Neural crest cell (in vitro differentiated cells): Measurements from ENCODE around the gene AFF4. TPM values are rescaled to one million over a fixed set of nuclear protein-coding genes. Genes with fewer than 3 reads are reported as not detected.

Experiments used
- DNase-seq: peaks from one replicate; pipeline ENCODE4 v3.0.0; 2021; ENCODE audit warnings: low read depth, mixed read lengths, low spot score
- H3K27ac Mint-ChIP-seq: one replicate; pipeline ENCODE4 v1.8.0; 2021; ENCODE audit warnings: mild to moderate bottlenecking, mixed read lengths; ENCODE audit not compliant: unreplicated experiment
- H3K27me3 Mint-ChIP-seq: 2 replicates; pipeline ENCODE4 v1.8.0; 2021; ENCODE audit warnings: low read depth, mild to moderate bottlenecking, mixed read lengths
- H3K36me3 Mint-ChIP-seq: 2 replicates; pipeline ENCODE4 v1.8.0; 2021; ENCODE audit warnings: low read depth, mild to moderate bottlenecking, mixed read lengths
- H3K4me1 Mint-ChIP-seq: 2 replicates; pipeline ENCODE4 v1.8.0; 2021; ENCODE audit warnings: mixed read lengths
- H3K4me3 Mint-ChIP-seq: one replicate; pipeline ENCODE4 v1.8.0; 2021; ENCODE audit warnings: mild to moderate bottlenecking, mixed read lengths
- H3K9me3 Mint-ChIP-seq: 2 replicates; pipeline ENCODE4 v1.8.0; 2021; ENCODE audit warnings: mixed read lengths
- total RNA-seq: library from RNA; stranded (reverse); gene quantifications from 2 replicates; pipeline ENCODE4 v1.2.1, GENCODE V29; 2021
- TF ChIP-seq, protein P1 (sequence below): fragments of 200-600 bp; sonication (generic); conservative IDR thresholded peaks from 2 replicates; pipeline ENCODE4 v1.5.0; 2021; ENCODE audit warnings: antibody characterized with exemption, mild to moderate bottlenecking

AFF4 gene
- total RNA-seq, 1 donor from 2014 or later = 64.7 TPM

DNA sequence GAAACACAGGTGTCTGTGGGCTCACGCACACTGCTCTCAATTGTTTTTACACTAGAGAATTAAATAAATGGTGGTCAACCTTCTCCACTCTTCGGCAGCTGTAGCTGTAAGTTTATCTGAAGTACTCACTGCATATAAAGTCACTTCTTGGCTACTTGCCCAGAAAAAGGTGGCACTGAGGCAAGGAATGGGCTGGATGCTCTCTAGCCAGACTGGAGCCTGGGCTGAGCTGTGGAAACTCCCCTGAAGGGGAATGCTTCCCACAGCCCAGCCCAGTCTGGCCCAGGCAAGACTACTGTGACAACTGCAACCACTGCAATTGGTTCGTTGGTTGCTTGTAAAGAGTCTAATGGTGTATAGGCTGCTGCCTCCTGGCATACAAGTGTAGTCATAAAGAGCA is 85.5 kb downstream of the AFF4 start:
- Mint-ChIP-seq H3K27ac (no peak overlapping the region), H3K36me3 (peaks cover 8% of the 10 kb centered on the region), H3K4me1 (no peaks in the 10 kb centered on the region), H3K4me3 (no peak overlapping the region), H3K9me3 (no peaks in the 10 kb centered on the region), H3K27me3 (no peaks in the 10 kb centered on the region)
- TF ChIP-seq, protein P1, sequence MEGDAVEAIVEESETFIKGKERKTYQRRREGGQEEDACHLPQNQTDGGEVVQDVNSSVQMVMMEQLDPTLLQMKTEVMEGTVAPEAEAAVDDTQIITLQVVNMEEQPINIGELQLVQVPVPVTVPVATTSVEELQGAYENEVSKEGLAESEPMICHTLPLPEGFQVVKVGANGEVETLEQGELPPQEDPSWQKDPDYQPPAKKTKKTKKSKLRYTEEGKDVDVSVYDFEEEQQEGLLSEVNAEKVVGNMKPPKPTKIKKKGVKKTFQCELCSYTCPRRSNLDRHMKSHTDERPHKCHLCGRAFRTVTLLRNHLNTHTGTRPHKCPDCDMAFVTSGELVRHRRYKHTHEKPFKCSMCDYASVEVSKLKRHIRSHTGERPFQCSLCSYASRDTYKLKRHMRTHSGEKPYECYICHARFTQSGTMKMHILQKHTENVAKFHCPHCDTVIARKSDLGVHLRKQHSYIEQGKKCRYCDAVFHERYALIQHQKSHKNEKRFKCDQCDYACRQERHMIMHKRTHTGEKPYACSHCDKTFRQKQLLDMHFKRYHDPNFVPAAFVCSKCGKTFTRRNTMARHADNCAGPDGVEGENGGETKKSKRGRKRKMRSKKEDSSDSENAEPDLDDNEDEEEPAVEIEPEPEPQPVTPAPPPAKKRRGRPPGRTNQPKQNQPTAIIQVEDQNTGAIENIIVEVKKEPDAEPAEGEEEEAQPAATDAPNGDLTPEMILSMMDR = no peak
- no peak for DNase-seq

DNA sequence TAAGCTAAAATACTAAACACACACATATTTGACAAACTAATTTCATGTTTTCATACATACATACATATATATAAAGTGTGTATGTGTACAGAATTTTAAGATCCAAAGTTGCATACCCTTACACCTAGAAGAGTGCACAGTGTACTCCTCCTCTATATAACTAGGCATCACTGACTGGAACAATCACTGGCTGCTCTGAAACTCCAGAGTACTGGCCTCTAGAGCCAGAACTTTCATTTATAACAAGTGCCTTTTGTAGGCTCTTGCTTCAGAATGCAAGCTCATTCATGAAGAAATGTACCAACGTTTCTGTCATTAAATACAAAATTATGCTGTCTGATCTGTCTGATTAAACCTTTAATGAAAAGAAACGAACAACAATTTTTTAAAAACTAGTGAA is 86.0 kb downstream of the AFF4 start:
- Mint-ChIP-seq H3K4me1 (no peaks in the 10 kb centered on the region), H3K4me3 (no peak overlapping the region), H3K9me3 (no peaks in the 10 kb centered on the region), H3K36me3 (peaks cover 6% of the 10 kb centered on the region), H3K27ac (no peak overlapping the region), H3K27me3 (no peaks in the 10 kb centered on the region)
- DNase-seq = no peak
- TF ChIP-seq, protein P1 = no peak

DNA sequence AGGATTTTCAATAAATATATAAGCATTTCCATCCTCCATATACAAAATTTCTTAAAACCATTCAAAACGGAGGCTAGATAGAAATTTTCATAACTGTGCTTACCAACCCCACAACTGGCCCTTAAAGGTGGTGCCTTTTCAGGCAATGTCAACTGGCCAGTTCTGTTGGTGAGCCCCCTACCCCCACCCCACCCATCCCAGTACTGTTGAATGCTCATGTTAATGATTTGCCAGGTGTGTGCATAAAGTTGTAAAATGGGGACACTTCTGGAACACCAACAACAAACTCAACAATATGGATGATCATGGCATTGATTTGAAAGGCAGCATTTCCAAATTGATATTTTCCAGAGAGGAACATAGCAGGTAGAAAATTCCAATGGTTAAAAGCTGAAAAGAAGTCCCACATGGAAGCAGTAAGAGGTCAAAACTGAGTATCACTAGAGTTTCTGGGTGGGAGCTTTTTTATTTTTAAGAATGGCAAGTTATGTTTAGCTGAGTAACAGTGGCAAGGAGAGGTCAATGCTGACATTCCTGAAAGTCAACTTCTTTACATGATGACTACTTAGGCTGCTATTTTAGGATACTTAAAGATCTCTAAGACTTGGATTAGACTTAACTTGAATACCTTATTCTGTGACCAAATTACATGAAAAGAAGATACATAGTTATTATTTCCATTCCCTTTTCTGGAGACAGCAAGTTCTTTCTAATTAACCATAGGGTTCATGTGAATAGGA is 87.2 kb downstream of the AFF4 start:
- no peaks in the 10 kb centered on the region for H3K9me3 Mint-ChIP-seq
- H3K4me1 Mint-ChIP-seq = no peaks in the 10 kb centered on the region
- no peak overlapping the region for H3K4me3 Mint-ChIP-seq
- TF ChIP-seq, protein P1 = no peak
- H3K27ac Mint-ChIP-seq = no peak overlapping the region
- H3K27me3 Mint-ChIP-seq = no peaks in the 10 kb centered on the region
- peaks cover 6% of the 10 kb centered on the region for H3K36me3 Mint-ChIP-seq
- no peak for DNase-seq

DNA sequence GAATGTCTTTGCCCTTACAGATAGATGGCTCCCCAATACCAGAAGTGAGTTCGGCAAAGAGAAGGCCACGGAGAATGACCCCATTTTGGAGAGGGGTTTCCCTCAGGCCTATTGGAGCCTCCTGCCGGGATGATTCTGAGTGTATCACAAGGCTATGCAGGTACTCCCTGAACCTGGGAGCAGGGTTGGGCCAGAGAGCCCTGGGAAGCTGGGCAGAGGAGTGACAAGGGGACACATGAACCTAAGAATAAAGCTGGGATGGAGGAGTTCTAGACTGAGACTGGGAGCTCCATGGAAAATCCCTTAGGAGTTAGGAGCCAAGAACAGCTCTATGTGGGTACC is 89.5 kb downstream of the AFF4 start:
- Mint-ChIP-seq H3K9me3 (no peaks in the 10 kb centered on the region), H3K4me1 (peaks cover under 1% of the 10 kb centered on the region), H3K27me3 (no peaks in the 10 kb centered on the region), H3K4me3 (no peak overlapping the region), H3K27ac (no peak overlapping the region), H3K36me3 (peaks cover 10% of the 10 kb centered on the region)
- TF ChIP-seq, protein P1 = no peak
- DNase-seq = no peak

DNA sequence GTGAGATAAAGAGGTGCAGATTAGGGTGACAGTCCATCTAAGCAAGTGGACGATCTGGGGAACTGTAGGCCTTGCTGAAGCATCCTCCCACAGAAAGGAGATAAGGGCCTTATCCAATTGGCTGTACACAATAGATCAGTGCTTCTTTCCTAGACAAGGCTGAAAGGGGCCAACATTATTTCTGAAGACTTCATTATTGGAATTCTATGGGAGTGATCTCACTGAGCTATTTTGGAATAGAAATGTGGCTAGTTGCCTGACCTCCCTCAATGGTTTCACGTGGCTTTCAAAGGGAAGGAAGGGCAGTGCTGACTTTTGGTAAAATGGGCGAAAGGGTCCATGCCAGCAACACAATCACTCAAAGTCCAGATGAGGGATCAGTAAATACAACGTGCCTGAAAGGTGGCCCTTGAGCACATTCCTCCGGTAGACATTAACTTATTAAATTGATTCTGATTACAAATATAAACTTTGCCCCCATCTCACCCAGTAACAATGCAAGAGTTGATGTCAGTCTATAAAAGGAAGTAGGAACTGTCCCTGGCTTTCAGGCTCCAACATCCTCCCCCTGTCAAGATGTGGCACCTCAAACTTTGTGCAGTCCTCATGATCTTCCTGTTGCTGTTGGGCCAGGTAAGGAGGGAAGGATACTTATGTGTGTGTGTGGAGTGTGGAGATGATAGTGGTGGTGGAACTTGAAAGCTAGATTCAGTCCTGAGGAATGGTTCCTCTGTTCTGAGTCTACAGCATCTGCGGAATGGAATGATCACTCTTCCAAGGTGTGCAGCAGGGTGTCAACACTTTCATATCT is 90.1 kb downstream of the AFF4 start, which contains the start of gene LEAP2:
LEAP2 (plus strand) TSS at position 550 of the 811 bp plus-strand sequence; CDS start at position 577, 27 bp downstream.
- Mint-ChIP-seq H3K4me3 (peak within 1 kb of the TSS; percentile 4), H3K4me1 (peaks cover 6% of the 10 kb centered on the region), H3K9me3 (no peaks in the 10 kb centered on the region), H3K27ac (no peak within 1 kb of the TSS), H3K27me3 (no peaks in the 10 kb centered on the region), H3K36me3 (peaks cover 13% of the 10 kb centered on the region)
- TF ChIP-seq, protein P1 = no peak
- DNase-seq = no peak
